ENCODE results near the gene INTS11.
A peak's percentile ranks its signal among the peaks of the same experiment; 100 is the strongest.

The INTS11 gene

GRCh38 chr1:1324084-1324523, 356 bp downstream of the INTS11 start (continued):
- TF ChIP-seq PATZ1 (tag by site-specific recombination; IDR thresholded peaks at IDR 0.05) (no peak), YY2 (tag by site-specific recombination; IDR thresholded peaks at IDR 0.05) (peak; percentile 36; the same call in 1 of the 2 replicates), ZNF548 (tag by site-specific recombination; IDR thresholded peaks at IDR 0.05) (no peak), PRDM1 (tag by site-specific recombination; IDR thresholded peaks at IDR 0.05) (no peak), ZNF354C (tag by site-specific recombination; IDR thresholded peaks at IDR 0.05; ENCODE audit: borderline replicate concordance, low read depth) (no peak), ZNF518A (tag by site-specific recombination; conservative IDR thresholded peaks at IDR 0.05; ENCODE audit: low read depth) (no peak), ZNF2 (tag by site-specific recombination; IDR thresholded peaks at IDR 0.05) (peak; percentile 32; the same call in 1 of the 2 replicates), ZNF514 (tag by site-specific recombination; IDR thresholded peaks at IDR 0.05) (no peak), YY1 (tag by site-specific recombination; IDR thresholded peaks at IDR 0.05) (no peak), SCRT2 (tag by site-specific recombination; IDR thresholded peaks at IDR 0.05) (no peak), ZNF629 (tag by site-specific recombination; IDR thresholded peaks at IDR 0.05) (peak; percentile 74; the same call in 1 of the 2 replicates), ZBTB6 (tag by site-specific recombination; IDR thresholded peaks at IDR 0.05) (no peak), ZNF626 (tag by site-specific recombination; IDR thresholded peaks at IDR 0.05) (no peak), SP3 (tag by site-specific recombination; IDR thresholded peaks at IDR 0.05) (no peak), ZFHX2 (tag by site-specific recombination; conservative IDR thresholded peaks at IDR 0.05) (0 out of 2 replicates have a peak, but pooled peaks have one; percentile 27), ZNF324 (tag by site-specific recombination; IDR thresholded peaks at IDR 0.05) (peak; percentile 57; the same call in 1 of the 2 replicates), ZBTB26 (tag by site-specific recombination; optimal IDR thresholded peaks at IDR 0.05) (peak; percentile 93), ZNF26 (tag by site-specific recombination; IDR thresholded peaks at IDR 0.05) (no peak), ZNF416 (tag by site-specific recombination; IDR thresholded peaks at IDR 0.05) (no peak), ZNF513 (tag by site-specific recombination; IDR thresholded peaks at IDR 0.05) (no peak), ZNF692 (tag by site-specific recombination; IDR thresholded peaks at IDR 0.05) (no peak), ZNF335 (tag by site-specific recombination; conservative IDR thresholded peaks at IDR 0.05) (no peak), ZSCAN23 (tag by site-specific recombination; IDR thresholded peaks at IDR 0.05) (no peak), ZBTB48 (tag by site-specific recombination; IDR thresholded peaks at IDR 0.05) (peak; percentile 47), ZNF621 (tag by site-specific recombination; IDR thresholded peaks at IDR 0.05) (no peak), ZBTB8A (tag by site-specific recombination; IDR thresholded peaks at IDR 0.05) (peak; percentile 72; the same call in 1 of the 2 replicates), ZNF76 (tag by site-specific recombination; IDR thresholded peaks at IDR 0.05; ENCODE audit: borderline replicate concordance, low read depth) (peak; percentile 66; the same call in 1 of the 2 replicates)

Measured in HEK293 (cell line).